Anterior cingulate cortex (tissue), 58 donors: Measurements from ENCODE around the gene HSPB1.
"Not testable (repeated sequence)": the region's sequence is repeated elsewhere in the genome, so short reads cannot be mapped to it uniquely, and the experiment has no call there.

Source experiments
- DNase-seq, 58 donors: peaks; one replicate each; lab custom pipeline; 2025; lab: John Stamatoyannopoulos, UW

The HSPB1 gene

DNA sequence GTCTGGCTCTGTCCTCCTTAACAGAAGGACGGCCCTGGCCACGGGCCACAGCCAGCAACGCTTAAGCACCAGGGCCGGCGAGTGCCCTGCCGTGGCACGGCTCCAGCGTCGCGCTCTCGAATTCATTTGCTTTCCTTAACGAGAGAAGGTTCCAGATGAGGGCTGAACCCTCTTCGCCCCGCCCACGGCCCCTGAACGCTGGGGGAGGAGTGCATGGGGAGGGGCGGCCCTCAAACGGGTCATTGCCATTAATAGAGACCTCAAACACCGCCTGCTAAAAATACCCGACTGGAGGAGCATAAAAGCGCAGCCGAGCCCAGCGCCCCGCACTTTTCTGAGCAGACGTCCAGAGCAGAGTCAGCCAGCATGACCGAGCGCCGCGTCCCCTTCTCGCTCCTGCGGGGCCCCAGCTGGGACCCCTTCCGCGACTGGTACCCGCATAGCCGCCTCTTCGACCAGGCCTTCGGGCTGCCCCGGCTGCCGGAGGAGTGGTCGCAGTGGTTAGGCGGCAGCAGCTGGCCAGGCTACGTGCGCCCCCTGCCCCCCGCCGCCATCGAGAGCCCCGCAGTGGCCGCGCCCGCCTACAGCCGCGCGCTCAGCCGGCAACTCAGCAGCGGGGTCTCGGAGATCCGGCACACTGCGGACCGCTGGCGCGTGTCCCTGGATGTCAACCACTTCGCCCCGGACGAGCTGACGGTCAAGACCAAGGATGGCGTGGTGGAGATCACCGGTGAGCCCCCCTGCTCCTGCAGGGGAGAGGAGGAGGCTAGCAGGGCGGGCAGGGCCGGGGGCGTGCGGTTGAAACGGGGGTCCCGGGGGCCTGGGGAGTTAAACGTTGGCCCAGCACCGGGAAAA is at the start of gene HSPB1:
Gene HSPB1, plus strand, starts transcription at position 327 of the 855 bp plus-strand sequence. Its CDS starts 40 bp downstream, at position 367.
- DNase-seq = peak; percentile 22 to 96 (median 78)

DNA sequence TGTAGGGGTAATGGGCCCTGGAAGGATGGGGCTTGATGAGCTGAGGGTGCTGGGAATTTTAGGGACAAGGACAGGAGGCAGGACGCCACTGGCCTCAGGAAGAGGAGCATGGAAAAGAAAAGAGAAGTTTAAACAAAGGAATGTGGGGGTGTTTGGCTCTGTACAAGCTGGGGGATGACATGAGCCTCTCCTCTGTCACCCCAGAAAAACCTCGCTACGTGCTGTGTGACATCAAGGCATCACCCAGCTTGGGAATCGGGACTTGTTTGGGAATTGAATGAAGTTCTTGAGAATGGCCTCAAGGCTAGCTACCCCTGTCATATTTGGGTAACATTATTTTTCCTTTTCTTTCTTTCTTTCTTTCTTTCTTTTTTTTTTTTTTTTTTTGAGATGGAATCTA is 47.7 kb upstream of the HSPB1 start:
- DNase-seq = peak in 1 of 58 donors; percentile 18

DNA sequence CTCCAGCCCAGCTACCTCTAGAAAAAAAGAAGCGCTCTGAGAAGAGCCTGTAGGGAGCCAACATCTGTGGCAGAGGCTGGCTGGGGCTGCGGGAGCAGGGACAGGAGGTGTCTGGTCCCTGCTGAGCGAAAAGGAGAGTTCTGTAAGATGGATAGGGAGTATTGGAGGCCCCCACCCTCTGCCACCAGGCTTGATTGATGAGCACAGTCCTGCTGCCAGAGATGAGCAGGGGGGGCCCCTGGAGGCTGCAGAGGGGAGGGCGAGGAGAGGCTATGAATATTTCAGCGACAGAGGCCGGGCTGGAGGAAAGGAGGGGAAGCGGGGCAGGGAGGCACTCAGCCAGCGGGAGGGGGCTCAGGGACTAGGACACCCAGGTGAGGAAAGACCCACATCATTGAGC is 44.5 kb upstream of the HSPB1 start:
- no peak for DNase-seq

DNA sequence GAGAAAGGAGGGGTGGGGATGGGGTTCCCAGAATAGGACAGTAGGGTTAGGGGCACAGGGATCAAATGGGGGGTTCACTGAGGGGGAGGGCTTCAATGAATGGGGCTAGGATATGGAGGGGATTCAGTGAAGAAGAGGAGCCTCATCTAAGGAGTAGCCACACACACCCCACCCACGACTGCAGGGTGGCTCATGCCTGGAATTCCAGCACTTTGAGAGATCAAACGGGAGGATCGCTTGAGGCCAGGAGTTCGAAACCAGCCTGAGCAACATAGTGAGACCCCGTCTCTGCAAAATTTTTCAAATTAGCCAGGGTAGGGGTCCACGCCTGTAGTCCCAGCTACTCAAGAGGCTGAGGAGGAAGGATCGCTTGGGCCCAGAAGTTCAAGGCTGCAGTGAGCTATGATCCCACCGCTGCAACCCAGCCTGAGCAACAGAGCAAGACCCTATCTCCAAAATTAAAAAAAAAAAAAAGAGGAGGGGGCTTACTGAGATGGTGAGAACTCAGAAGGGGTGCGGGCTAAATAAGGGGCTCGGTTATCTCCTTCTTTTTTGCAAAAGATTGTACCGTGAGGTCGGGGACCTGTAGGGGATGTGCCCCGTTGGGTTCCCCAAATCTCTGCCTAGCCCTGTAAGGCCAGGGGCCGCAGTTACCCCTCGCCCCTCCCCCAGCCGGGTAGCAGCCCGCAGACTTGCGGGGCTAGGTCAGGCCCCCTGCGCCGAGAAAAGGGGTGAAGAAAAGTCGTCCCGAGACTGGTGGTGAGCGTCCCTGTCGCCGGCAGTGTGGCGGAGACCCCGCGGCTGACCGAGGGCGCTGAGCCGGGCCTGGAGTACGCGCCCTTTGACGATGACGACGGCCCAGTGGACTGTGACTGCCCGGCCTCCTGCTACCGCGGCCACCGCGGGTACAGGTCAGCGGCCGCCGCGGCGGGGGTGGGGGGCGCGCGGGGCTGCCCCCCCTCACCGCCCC is 43.1 kb upstream of the HSPB1 start:
- DNase-seq = no peak

DNA sequence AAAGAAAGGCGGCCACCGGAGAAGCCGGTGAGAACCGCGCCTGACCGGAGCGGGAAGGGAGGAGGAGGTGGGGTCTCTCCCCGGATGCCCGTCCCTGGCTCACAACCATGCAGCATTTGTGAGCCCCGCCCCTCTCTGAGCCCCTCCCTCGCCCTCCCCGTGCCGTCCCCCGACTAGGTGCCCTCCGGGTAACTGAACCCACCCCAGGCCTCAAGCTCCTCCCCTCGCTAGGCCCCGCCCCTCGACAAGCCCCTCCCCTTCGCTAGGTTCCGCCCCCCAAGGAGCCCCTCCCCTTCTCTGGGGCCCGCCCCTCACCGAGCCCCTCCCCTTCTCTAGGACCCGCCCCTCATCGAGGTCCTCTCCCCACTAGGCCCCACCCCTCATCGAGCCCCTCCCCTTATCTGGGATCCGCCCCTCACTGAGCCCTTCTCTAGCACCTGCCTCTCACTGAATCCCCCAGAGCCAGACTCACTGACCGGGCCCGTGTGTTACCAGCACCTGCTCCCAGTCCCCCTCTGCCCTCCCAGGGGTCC is 42.2 kb upstream of the HSPB1 start:
- DNase-seq = peak in 6 of 58 donors; percentile 7 to 57 (median 14)

DNA sequence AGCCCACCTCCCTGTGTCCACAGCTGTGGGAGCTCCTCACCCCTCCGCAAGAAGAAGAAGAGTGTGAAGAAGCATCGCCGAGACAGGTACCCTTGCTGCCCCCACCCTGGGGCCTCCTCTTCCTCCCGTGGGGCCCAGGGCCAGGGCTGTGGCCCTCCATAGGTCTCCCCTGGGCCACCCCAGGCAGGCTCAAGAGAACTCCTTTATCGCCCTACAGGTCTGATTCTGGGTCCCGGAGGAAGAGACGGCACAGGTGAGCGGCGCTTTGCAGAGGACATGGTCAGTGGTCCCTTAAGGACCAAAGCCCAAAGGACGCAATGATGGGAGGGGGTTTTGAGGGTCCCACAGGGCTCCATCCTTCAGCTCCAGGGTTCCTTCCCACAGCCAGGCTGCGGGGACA is 41.1 kb upstream of the HSPB1 start:
- no peak for DNase-seq

DNA sequence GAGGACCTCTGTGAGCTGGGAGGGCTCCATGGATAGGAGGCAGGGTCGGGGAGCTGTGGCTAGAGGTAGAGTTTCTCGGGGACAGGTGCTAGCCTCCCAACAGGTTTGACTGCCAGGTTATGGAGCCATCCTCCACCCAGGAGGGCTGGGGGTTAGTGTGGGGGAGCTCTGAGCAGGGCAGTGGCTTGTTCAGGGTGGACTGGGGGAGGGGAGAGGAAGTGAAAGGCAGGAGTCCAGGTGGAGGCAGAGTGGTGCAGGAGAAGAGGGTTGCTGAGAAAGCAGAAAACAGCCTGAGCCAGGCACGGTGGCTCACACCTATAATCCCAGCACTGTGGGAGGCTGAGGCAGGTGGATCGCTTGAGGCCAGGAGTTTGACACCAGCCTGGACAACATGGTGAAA is 40.5 kb upstream of the HSPB1 start:
- DNase-seq = no peak

DNA sequence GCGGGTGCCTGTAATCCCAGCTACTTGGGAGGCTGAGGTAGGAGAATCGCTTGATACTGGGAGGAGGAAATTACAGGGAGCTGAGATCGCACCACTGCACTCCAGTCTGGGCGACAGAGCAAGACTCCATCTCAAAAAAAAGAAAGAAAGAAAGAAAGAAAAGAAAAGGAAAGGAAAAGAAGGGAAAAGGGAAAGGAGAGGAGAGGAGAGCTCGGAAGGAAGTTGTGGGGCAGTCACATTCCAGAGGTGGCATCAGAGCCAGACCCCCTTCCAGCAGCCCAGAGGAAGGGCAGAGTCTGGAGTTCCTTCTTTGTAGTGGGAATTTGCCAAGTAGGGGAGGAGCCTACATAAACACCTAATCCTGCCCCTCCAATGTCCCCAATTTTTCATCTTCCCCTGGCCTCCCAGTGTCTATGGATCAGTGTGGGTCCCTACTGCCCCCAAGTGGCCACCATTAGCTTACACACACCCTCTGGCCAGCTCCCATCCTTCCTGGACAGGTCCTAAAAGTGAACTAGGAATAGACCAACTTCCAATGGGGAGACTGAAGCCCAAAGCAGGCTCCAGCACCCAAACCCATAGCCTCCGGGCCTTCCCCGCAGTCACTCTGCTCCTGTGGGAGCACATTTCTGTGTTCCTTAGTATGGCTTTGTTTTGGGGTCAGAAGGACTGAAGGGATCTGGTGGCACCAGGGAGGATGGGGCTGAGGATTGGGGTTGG is 39.6 kb upstream of the HSPB1 start:
- DNase-seq = peak in 48 of 58 donors; percentile 5 to 69 (median 26)

DNA sequence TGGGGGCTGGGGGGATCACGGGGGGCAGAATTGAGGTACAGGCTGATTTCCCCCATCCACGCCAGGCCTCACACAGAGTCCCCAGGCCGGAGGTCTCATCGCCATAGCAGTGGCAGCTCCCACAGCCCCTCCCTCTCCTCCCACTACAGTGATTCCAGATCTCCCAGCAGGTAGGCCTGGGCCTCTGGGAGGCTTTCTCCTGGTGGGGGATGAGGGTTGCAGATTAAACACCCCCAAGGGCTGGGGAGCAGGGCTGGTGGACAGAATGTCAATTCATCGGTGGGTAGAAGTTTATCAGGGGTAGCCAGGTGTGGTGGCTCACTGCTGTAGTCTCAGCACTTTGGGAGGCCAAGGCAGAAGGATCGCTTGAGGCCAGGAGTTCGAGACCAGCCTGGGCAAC is 37.2 kb upstream of the HSPB1 start:
- DNase-seq = no peak

DNA sequence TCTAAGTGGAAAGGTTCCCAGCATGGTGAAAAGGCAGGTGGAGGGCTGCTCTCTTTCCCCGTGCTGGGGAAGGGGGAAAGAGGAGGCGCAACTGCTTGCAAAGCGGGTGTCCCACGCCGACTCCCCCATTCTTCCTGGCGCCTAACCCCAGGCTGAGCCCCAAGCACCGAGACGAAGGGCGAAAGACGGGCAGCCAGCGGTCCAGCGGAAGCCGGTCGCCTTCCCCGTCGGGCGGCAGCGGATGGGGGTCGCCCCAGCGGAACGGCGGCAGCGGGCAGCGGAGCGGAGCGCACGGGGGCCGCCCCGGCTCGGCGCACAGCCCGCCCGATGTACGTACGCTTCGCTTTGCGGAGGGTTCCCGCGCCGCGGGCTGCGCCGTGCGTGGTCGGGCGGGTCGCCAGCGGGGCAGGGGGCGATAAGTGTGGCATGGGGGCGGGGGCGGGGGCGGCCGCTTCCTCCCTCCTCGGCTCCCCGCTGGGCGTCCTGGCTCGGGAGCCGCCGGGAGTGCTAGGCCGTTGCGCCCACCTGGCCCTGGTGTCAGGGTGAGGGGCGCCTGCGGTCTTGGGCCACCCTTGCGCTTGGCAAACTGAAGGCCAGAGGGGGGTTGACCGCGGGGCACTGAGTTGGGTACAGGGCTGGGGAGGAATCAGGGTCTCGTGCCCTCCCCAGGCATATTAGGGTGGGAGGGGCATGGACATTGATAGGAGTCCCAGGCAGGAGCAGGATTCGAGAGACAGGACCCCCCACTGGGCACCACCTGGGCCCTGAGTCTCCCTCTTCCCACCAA is 35.2 kb upstream of the HSPB1 start:
- DNase-seq = no peak

DNA sequence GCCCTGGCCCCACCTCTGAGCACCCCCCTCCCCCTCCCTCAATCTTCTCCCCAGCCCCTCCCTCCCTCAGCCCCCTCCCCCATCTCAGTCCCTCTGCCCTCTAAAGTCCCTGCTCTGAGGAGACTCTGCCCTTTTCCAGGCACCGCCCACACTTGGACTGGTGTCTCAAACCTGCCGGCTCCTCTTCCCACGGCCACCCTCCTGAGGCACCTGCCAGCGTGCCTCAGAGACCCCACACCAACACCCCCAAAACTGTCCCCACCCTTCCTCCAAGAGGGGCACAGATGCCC is 34.6 kb upstream of the HSPB1 start:
- no peak for DNase-seq

DNA sequence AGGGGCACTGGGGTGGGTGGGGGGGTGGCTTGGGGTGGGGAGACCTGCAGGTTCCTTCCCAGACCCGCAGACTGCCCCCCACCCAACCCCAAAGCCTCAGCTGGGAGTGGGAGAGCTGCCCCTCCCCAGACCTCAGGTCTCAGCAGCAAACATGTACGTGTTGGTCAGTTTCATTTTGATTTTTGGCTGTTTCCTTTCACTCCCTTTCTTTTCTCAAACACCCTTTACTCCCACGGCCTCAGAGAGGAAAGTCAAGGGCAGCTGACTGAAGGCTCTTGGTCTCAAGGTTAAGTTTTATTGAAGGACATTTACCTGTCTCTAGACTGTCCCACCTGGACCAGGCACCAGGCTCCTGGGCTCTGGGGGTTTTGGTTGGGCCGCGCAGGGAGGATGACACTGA is 34.1 kb upstream of the HSPB1 start:
- DNase-seq = no peak

DNA sequence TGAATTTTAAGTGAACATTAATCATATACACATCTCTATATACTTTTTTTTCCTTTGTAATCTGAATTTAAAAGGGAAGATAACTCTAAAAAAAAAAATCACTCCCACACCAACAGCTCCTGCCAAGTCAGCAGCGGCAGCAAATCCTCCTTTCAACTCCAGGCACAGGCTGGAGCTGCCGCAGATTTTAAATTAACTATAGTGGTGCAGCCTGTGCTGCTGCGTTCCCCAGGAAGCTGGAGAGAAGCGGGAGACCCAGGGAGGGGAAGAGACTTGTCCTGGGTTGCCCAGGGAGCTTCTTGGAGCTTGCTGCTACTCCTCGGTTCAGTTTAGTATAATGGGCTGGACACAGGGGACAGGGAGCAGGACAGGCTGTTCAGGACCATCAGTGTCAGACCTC is 32.6 kb upstream of the HSPB1 start:
- DNase-seq = peak in 30 of 58 donors; percentile 2 to 56 (median 18)

DNA sequence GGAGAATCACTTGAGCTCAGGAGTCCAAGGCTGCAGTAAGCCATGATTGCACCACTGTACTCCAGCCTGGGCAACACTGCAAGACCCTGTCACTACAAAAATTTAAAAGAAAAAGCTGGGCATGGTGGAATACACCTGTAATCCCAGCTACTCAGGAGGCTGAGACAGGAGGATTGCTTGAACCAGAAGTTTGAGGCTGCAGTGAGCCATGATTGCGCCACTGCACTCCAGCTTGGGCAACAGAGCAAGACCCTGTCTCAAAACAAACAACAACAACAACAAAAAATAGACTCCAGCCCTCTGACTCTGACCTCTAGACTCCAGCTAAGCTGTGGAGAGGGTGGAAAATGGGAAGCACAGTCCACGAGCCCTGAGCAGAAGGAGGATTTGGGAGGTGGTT is 31.1 kb upstream of the HSPB1 start:
- not testable (repeated sequence) for DNase-seq

DNA sequence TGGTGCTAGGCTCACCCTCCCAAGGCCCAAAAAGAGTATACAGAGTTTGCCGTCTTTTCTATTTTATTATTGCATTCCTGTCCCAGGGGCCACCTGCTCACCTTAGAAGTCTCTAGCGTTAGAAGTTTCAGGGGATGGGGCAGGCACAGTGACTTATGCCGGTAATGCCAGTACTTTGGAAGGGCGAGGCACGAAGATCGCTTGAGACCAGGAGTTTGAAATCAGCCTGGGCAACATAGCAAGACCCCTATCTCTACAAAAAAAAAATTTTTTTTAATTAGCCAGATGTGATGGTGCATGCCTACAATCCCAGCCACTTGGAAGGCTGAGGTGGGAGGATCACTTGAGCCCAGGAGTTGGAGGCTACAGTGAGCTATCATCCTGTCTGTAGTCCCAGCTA is 30.3 kb upstream of the HSPB1 start:
- no peak for DNase-seq

DNA sequence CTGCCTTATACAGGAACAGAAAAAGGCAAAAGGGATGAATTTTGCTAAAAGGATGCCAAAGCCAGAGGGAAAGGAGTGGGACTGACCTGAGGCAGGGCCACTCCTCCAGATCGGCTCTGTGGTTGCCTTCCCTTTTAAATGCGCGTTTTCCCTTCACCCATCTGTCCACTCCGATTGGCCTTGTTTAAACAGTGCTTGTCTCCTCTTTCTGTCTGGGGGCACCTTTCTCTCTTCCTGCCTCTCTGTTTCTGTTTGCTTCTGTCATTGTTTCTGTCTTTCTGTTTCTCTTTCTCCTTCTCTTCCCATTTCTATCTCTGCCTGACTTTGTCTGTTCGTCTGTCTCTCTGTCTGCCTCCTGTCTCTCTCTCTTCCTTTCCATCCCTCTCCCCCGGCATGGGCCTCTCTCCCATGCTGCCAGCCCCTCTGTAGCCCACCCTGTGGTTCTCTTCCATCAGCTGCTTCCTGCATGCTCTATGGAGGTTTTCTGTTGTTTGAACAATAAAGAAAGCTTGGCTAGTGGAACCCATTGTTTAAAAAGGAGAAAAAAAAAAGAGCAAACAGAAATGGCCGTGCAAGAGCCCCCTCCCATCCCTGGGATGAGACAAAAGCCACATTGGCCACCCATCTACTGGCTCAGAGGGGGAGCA is 29.5 kb upstream of the HSPB1 start:
- no peak for DNase-seq

DNA sequence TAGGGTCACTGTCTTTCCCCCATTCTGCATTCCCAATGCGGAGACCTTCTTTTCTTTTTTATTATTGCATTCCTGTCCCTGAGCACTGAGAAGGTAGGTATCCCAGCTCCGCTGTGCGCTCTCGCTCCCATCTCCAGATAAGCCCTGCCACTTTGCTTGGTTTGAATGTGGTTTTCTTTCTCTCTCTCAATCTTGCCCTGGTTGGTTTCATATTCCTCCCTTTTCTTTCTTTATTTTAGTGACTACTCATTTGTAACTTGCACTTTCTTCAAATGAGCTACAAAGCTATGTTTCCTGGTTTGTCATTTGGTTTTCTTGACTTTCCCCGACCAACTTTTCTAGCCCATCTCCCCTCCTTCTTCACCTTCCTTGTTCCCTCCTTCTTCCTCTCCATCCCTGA is 29.0 kb upstream of the HSPB1 start:
- no peak for DNase-seq

DNA sequence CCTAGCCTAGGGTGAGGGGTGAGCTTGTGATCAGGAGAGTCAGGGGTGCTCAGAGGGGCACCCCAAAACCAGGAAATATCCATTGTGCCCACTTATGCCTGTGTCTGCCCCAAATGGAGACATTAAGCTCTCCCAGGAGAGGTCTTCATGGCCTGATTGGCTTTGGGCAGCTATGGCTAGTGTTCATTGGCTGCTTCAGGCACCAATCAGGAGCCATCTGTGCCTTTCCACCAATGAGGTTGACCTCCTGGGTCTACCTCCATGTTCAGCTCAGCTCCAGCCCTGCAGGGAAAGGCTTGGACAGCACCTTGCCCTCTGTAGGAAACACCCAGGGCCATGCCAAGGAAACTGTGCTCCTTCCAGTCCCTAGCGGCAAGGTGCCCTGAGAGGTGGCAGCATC is 23.9 kb upstream of the HSPB1 start:
- no peak for DNase-seq

DNA sequence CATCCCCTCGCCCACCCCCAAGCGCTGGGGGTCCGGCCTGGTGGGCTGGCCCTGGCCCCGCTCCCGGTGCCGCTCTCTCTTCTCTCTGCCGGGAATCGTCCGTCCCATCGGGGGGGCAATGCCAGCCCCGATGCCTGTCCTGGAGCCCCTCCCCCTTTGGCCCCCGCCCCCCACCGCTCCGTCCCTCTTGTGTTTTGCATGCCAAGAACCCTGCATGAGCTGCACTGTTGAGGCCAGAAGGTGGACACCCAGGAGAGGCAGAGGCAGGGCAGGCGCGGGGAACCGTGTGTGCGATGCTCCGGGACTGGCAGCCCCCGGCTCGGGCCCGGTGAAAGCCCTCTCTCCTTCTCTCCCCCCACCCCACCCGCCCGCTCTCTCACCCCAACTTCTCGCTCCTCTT is 22.1 kb upstream of the HSPB1 start:
- peak in 1 of 58 donors; percentile 14 for DNase-seq
